NCI-H146 (cell line): ENCODE results near the gene LONP1.
"Not testable (repeated sequence)": the region's sequence is repeated elsewhere in the genome, so short reads cannot be mapped to it uniquely, and the experiment has no call there.

Experiments used
- DNase-seq: peaks from one replicate; lab custom pipeline; 2025; lab: John Stamatoyannopoulos, UW

LONP1 gene

DNA sequence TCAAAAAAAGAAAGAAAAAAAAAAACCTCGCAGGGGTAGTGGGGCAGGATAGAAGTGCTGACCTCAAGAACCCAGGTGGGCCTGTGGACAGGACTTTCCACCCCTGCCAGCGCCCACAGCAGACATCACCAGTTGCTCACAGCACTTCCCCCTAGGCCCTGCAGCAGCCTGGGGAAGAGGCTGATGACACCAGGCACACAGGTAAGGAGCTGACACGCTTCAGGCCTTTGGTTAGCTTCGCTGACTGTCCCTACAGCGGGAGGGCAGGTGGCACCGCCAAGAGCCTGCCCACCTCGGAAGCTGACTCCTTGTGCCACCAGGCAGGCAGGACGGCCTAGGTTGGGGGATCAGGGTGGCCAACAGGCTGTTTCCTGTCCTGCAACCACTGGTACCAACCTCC, 8.9 kb downstream of the LONP1 start:
- no peak for DNase-seq

DNA sequence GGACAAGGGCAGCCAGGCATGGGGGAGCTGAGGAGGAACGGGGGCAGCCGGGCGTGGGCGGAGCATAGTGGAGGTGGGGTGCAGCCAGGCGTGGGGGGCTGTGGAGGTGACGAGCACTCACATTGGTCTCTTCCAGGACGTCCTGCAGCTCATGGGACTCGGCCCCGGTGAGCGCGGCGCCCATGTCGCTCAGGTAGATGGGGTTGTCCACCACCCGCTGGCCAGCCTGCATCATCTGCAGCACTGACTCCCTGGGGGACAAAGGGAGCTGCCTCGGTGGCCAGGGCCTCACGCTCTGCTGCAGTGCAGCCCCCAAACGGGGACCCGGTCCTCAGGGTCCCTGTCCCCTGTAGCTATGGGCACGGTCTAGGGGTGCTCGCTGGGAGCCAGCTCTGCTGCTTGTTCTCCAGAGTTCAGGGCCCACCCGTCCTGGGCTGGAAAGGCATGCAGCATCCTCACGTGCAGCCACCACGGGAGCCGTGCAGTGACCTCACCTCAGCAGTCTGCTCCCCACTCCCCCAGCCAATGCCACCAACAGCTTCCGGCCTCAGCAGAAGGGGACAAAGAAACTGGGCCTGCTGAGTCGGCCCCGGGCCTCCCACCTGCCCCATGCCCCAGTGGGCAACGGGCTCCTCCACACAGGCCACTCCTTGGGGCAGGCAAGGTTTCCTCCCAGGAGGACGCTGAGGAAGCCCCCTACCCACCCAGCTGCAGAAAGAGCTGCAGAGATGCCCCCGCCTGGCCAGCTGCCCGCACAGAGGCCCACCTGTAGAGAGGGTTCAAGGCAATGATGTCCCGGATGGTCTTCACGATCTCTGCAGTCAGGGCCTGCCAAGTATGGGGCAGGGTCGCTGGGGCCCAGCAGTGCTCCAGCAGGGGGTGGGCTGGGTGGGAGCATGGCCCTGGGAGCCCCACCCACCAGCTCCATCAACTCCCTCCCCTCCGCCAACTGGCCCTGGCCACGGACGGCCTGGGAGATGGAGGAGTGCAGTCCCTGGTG, 12.1 kb downstream of the LONP1 start:
- no peak for DNase-seq

- no peak for DNase-seq
Measured at GRCh38 chr19:5706876-5707573, 12.9 kb downstream of the LONP1 start.

DNA sequence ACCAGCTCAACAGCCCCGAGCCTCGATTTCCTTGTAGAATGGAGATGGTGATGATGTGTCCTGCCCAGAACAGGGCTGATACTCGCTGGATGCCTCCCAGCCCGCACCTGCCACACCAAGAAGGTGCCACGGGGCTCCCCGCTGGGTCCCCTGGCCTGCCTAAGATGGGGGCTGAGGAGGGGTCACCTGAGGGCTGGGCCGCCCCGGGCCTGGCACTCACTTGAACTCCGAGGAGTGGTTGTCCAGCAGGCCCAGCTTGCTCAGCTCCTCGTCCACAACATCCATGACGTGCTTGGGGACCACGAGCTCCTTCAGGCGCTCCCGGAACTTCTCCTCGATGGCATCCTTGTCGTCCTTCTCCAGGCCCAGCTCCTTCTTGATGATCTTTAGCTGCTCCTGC, 14.4 kb downstream of the LONP1 start:
- no peak for DNase-seq

DNA sequence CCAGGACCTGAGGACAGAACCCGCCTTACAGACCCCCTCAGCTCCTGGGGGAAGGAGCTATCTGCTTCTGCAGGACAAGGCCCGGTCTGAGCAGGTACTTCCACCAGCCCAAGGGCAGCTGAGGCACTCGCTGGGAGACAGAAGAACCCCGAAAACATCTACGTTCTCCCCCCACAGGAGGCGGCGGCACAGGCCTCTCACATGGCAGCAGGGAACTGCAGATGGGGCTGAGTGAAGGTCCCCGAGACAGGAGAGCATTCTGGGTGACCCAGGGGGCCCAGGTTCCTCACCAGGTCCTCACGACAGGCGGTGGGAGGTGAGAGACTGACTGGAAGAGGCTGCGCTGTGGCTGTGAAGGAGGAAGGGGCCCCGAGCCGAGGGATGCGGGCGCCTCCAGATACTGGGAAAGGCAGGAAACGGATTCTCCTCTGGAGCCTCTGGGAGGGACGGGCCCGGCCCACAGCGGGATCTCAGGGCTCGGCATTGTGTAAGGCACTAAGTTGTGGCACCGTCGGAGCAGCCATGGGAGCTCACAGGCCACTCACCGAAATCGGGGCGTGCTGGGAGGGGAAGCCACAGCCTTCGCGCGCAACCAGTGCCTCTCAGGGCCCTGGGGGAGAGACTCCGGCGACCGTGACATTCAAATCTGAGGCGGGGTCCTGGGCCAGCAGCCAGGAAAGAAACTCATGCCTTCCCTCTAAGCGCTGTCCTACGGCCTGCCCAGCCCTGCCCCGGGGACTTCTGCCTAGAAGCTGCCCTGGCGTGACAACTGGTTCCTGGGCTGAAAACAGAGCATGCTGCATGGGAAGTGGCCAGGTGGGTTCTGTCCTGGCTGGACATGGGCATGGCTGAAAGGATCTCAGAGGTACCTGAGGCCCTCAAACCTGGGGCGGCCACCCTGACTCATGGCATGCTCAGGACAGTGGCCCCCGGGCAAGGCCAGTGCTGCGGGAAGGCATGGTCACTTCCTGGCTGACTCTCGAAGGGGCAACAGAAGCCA, 15.8 kb downstream of the LONP1 start:
- no peak for DNase-seq

DNA sequence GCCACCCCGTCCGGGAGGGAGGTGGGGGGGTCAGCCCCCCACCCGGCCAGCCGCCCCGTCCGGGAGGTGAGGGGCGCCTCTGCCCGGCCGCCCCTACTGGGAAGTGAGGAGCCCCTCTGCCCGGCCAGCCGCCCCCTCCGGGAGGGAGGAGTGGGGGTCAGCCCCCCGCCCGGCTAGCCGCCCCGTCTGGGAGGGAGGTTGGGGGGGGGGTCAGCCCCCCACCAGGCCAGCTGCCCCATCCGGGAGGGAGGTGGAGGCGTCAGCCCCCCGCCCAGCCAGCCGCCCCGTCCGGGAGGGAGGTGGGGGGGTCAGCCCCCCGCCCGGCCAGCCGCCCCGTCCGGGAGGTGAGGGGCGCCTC, 17.9 kb downstream of the LONP1 start:
- not testable (repeated sequence) for DNase-seq

DNA sequence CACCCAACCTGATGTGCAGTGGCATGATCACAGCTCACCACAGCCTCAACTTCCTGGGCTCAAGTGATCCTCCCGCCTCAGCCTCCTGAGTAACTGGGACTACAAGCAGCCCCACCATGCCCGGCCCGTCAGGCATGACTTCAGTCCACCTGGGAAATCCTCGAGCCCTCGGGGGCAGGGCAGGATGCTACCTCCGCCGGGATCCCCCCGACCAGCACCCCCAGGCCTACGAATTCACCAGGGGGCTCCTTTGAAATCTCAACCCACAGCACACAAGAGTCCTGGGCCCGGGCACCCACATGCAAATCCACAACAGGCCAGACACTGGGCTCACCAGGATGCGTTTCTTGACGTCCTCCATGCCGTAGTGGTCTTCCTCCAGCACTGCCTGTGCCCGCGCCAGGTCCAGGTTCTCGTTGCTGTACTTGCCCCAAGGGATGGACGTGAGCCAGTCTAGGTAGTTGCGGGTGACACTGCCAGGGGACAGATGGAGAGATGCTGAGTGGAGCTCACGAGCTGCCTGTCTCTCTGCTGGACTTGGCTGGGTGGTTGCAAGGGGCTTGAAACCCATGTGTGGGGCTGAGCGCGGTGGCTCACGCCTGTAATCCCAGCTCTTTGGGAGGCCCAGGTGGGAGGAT, 19.4 kb downstream of the LONP1 start:
- DNase-seq = no peak

DNA sequence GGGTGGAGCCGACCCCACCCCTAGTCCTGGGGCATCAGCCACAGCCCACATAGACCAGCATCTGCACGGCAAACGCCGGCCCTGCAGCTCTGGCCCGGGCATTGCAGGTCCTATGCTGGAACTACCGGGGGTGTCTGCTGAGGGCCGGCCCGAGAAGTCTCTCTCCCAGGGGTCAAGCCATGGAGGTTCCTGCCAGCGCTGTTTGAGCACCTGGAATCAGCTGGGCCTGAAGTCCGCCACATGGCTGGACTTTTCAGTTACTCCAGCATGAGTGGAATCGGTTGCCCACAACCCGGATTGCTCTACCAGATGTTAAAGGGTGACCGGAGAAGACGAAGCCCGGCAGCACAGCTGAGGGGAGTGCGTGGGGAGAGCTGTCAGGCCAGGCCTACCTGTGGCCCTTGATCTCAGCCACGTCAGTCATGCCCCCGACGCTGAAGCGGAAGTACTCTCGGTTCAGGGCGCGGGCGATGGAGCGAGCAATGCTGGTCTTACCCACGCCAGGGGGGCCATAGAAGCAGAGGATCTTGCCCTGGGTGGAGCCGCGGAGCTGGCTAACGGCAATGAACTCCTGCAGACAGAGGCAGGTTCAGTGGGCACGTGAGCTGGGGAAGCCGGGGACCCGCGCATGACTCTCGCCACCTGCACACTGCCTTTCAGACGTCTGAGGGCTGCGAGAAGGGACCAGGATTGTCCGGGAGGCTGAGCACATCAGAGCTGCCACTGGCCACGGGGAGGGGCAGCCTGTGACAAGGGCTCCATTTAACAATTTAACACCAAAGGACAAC, 21.1 kb downstream of the LONP1 start:
- no peak for DNase-seq

DNA sequence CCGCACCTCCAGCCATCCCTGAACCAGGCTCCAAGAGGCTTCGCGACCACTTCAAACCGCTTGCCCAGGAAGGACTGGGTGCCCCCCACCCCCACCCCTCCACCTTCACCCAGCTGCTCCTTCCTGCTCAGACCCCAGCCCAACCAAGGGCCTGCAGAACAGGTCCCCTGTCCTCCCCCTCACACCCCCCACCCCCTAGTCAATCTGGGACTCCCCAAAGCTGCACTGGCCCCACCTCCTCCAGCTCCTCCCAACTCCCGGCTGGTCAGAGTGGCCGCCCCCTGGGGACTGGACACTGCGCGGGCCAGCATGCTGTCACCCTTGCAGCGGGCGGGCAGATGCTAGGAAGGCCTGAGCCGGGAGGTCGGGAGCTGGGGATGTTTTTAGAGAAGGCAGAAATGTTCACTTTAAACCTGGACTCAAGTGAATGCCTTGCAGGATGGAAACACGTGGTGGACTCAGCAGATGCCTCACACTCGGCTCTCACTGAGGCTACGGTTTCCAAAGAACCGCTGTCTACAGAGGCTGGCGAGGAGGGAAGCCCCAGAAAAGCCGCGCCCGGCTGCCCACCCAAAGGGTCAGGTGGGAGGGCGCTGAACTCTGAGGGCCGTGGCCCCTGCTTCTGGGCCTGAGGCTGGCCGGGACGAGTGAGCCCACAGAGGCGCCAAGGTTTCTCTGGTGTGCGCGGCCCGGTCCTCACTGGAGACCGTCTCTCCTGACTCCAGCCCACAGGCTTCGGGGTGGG, 21.9 kb downstream of the LONP1 start:
- no peak for DNase-seq

DNA sequence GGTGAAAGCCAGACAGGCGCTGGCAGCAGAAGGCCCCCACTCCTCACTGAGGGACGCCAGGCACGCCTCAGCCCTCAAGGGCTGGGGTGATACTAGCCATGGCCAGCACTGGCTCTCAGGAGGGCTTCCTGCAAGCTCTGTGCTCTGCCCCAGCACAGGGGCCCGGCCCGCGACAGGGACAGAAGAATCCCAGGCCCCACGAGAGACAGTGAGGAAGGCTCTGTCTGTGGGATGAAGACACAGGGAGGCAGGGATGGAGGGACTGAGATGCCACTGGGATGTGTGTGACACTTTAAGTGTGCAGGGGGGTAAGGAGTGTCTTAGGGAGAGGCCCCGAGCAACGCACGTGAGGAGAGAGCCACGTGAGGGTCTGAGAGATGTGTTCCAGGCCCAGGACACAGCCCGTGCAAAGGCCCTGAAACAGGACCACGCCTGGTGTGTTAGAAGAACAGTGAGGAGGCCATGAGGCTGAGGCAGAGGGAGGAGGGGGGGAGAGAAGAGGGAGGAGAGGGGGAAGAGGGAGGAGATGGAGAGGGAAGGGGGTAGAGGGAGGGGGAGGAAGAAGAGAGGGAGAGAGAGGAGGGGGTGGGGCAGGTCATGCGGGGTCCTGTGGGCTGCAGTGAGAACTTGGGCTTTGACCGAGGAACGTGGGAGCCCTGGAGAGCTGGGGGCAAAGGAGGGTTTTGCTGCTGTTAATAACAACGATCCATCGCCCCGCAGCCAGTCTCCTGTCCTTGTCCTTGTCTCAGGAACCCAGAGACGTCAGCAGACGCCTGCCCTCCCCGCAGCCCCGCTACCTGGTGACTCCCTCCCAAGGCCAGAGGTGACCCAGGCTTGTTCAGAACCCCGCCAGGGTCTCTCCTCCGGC, 22.7 kb downstream of the LONP1 start:
- DNase-seq = no peak

DNA sequence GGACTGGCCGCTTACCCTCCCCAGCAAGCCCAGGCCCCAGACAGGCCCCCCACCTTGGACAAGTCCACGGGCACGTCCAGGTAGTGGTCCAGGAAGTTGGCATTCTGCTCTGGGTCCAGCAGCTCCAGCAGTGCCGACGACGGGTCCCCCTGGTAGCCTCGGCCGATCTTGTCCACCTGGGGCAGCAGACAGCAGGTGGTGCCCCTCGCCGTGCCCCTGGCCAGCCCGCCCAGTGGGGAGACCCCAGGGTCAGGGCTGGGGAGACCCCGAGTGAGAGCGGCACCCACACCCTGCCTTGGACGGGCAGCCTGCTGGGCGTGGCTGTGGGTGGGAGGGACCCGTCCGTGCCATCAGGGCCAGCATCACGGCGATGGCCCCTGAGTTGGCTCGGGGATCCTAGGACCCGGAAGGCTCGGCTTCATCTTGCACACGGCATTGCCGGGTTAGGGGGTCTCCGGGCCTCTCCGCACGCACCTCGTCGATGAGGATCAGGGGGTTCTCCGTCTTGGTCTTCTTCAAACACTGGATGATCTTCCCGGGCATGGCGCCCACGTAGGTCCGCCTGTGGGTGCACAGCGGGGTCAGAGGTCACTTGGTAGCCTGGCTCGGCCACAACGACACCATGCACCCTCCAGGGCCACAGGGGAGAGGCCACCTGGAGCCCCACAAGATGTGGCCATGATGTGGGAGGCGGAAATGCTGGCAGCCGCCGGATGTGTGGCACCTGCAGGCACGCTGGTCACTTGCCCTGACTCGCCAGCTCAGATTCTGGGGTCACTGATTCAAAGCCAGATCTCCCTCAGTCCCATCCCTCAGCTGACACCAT, 23.5 kb downstream of the LONP1 start:
- no peak for DNase-seq

DNA sequence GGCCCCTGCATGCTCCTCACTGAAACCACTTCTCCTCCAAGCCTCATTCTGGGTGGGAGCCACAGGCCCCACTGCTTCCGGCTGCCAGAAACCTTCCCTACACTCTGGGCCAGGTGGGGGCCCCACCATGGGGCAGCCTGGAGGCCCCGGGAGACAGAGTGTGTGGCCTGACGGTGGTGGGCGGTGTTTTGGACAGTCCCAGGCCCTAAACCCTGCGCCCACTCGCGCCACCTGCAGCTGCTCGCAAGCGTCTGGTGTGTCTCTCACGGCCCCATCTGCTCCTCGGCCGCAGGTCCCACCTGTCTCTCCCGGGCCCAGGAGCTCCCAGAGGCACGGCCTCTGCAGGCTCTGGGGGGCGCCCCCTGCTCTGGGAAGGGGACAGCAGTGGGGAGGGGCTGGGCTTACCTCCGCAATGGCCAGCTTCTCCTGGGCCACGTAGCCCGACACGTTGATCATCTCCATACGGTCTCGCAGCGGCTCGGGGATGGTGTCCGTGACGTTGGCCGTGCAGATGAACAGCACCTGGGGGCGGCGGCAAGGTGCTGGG, 24.2 kb downstream of the LONP1 start:
- no peak for DNase-seq

- no peak for DNase-seq
Measured at GRCh38 chr19:5694956-5695648, 24.8 kb downstream of the LONP1 start.

DNA sequence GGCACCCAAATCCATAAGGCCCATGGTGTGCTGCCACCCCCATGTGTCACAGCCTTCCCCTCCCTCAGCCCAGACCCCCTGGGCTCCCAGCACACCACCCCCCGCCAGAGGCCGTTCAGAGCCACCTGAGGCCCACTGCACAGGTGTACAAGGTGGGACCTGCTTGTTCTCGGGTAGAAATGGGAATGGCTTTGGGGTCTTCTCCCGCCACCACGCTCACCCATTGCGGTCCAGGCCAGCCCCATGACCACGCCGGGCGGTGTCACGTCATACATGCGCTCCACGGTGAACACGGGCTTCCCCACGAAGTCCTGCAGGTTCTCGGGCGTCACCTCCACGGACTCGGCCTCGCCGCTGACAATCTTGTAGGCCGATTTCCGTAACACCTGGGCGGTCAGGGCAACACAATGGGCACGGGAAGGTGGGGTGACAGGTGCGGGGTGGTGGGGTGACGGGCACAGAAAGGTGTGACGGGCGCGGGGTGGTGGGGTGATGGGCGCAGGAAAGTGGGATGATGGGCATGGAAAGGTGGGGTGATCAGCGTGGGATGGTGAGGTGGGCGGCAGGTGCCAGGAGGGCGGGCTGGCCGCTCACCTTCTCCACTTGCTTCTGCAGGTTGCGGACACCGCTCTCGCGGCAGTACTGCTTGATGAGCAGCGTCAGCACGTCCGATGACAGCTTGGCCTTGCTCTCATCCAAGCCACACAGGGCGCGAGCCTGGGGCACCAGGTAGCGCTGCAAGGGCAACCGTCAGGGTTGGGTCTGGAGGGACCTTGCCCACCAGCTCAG, 25.6 kb downstream of the LONP1 start:
- DNase-seq = no peak

DNA sequence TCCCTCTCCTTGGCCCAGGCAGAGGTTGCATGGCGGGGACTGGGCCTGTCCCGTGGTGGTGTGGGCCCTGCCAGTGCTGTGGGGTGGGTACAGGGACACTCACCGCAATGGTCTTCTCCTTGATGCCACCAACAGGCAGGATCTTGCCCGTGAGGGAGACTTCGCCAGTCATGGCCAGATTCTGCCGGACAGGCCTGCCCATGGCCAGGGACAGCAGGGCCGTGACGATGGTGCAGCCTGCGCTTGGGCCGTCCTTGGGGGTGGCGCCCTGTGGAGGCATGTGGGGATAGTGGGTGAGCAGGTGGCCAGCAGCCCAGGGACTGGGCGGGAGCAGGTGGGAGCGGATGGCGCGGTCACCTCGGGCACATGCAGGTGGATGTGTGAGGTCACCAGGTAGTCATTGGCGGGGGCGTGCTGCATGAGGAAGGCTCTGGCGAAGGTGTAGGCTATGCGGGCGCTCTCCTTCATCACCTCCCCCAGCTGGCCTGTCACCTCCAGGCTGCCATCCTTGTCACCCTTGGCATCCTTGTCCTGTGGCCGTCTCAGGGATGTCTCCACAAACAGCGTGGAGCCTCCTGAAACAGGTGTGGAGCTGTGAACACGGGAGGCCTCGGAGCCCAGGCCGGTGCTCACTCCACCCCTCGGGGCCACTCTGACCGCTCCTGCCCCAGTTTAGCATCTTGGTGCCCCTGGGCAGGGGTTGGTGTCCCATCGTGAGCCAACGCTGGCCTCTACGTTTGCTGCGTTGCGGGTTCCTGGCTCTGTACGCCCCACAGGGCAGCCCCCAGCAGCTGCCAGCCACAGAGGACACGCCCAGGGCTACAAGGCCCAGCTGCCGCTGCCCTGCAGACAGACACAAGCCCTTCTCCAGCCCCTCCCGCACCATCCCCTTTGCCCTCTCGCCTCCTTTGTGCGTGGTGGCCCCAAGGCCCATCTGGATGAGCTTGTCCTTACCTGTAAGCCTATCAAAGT, 26.5 kb downstream of the LONP1 start:
- DNase-seq = no peak
